Fibroblast of lung (primary cell): Measurements from ENCODE around the gene NKG7. TPM values are rescaled to one million over a fixed set of nuclear protein-coding genes. Genes with fewer than 3 reads are reported as not detected.

ENCODE experiments used
- DNase-seq, 2 donors: peaks; one replicate each; pipeline versions ENCODE4 v3.0.0 to v3.0.0-alpha.2; 2010; ENCODE audit warnings: low read depth in 2 of 2
- H2AFZ ChIP-seq: 2 replicates; pipeline ENCODE4 v1.5.1; 2012; ENCODE audit warnings: low read length, control low read depth, inconsistent platforms
- H3K27ac ChIP-seq: 2 replicates; pipeline ENCODE4 v1.5.1; 2011; ENCODE audit warnings: low read length, control low read depth; ENCODE audit not compliant: insufficient read depth
- H3K27me3 ChIP-seq: 2 replicates; pipeline ENCODE4 v1.5.1; 2011; ENCODE audit warnings: mild to moderate bottlenecking, low read length; ENCODE audit not compliant: control insufficient read depth, insufficient read depth
- H3K36me3 ChIP-seq: 2 replicates; pipeline ENCODE4 v1.5.1; 2011; ENCODE audit warnings: low read length; ENCODE audit not compliant: control insufficient read depth, insufficient read depth
- H3K4me1 ChIP-seq: 2 replicates; pipeline ENCODE4 v1.5.1; 2011; ENCODE audit warnings: low read length; ENCODE audit not compliant: control insufficient read depth, insufficient read depth; ENCODE audit errors: extremely low read depth
- H3K4me2 ChIP-seq: 2 replicates; pipeline ENCODE4 v1.5.1; 2011; ENCODE audit warnings: low read length, control low read depth; ENCODE audit not compliant: insufficient read depth; ENCODE audit errors: extremely low read depth
- H3K4me3 ChIP-seq, 4 experiments: fragments of 200-600 bp in 1 of 4; sonication (generic) in 1 of 4; replicated peaks in 1 of 4; 2 replicates each; pipeline ENCODE4 v1.5.1; 2011 to 2016; ENCODE audit warnings: low read length in 4 of 4, low read depth in 3 of 4, mild to moderate bottlenecking in 3 of 4, control low read depth in 2 of 4, inconsistent platforms in 1 of 4, mixed read lengths in 1 of 4; ENCODE audit not compliant: insufficient read depth in 1 of 4; ENCODE audit errors: control extremely low read depth in 1 of 4
- H3K79me2 ChIP-seq: 2 replicates; pipeline ENCODE4 v1.5.1; 2012; ENCODE audit warnings: mild to moderate bottlenecking, low read length, inconsistent platforms; ENCODE audit not compliant: control insufficient read depth, insufficient read depth
- H3K9ac ChIP-seq: 2 replicates; pipeline ENCODE4 v1.5.1; 2011; ENCODE audit warnings: mild to moderate bottlenecking, low read length, control low read depth; ENCODE audit not compliant: insufficient read depth
- H3K9me3 ChIP-seq: 2 replicates; pipeline ENCODE4 v1.5.1; 2012; ENCODE audit warnings: low read depth, low read length; ENCODE audit not compliant: control insufficient read depth, insufficient read depth
- H4K20me1 ChIP-seq: 2 replicates; pipeline ENCODE4 v1.5.1; 2011; ENCODE audit warnings: low read length; ENCODE audit not compliant: control insufficient read depth, insufficient read depth; ENCODE audit errors: extremely low read depth
- CTCF ChIP-seq, 2 donors: IDR thresholded peaks in 1 of 2; conservative IDR thresholded peaks in 1 of 2; 1 replicate in 1 of 2; 2 replicates in 1 of 2; pipeline ENCODE4 v1.5.1; 2011 to 2012; ENCODE audit warnings: low read length in 2 of 2, control low read depth in 1 of 2, inconsistent platforms in 1 of 2, low read depth in 1 of 2, mild to moderate bottlenecking in 1 of 2
- EZH2 ChIP-seq: IDR thresholded peaks from 2 replicates; pipeline ENCODE4 v1.5.1; 2012; ENCODE audit warnings: low read length, control low read depth, mild to moderate bottlenecking; ENCODE audit errors: missing control alignments
- polyA plus RNA-seq, 2 donors: library from polyadenylated mRNA; depleted of rRNA in 1 of 2; stranded (reverse) in 1 of 2; unstranded in 1 of 2; fragments of >200 nt; gene quantifications; 2 replicates each; pipeline ENCODE4 v1.2.1, GENCODE V29; 2011 to 2012; ENCODE audit warnings: missing spikeins in 1 of 2
- total RNA-seq: library from RNA; depleted of rRNA; stranded (reverse); fragments of >200 nt; gene quantifications from 2 replicates; pipeline ENCODE4 v1.2.1, GENCODE V29; 2014

The NKG7 gene
- total and polyA plus RNA-seq, 2 donors (not counting 1 experiment from before 2014, with no cell fraction given), result not detected

GRCh38 chr19:51323481-51324166, 48.8 kb downstream of the NKG7 start:
- Histone ChIP-seq H3K9ac (no peak overlapping the region), H3K4me1 (no peaks in the 10 kb centered on the region), H3K4me3 (no peak overlapping the region), H3K36me3 (no peaks in the 10 kb centered on the region), H3K27me3 (no peaks in the 10 kb centered on the region), H4K20me1 (no peaks in the 10 kb centered on the region), H2AFZ (no peak overlapping the region), H3K9me3 (no peaks in the 10 kb centered on the region), H3K27ac (no peak overlapping the region), H3K4me2 (no peak overlapping the region), H3K79me2 (no peaks in the 10 kb centered on the region)
- no peak for TF ChIP-seq CTCF (conservative IDR thresholded peaks at IDR 0.05 in 1 of 2, IDR thresholded peaks at IDR 0.05 in 1 of 2; ENCODE audit: low read depth in 1 of 2, low read length in 2 of 2)
- no peak for TF ChIP-seq EZH2
- no peak for DNase-seq

DNA sequence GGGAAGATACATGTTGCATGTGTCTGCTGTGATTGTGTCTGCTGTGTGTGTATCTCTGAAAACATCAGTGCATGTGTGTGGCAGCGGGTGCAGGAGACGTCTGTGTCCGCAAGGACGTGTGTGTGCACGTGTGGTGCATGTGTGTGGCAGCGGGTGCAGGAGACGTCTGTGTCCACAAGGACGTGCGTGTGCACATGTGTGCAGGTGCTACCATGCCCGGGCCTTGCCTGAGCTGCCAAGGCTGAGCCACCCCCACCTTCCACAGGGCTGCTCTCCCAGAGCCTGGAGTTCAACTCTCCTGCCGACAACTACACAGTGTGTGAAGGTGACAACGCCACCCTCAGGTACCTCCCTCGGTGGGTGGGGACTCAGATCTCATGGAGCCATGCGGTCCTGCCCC, 50.7 kb downstream of the NKG7 start:
- TF ChIP-seq EZH2 (no peak), CTCF (conservative IDR thresholded peaks at IDR 0.05 in 1 of 2, IDR thresholded peaks at IDR 0.05 in 1 of 2; ENCODE audit: low read depth in 1 of 2, low read length in 2 of 2) (no peak)
- DNase-seq, result no peak
- H3K79me2 ChIP-seq, result no peaks in the 10 kb centered on the region
- H3K9me3 ChIP-seq, result no peaks in the 10 kb centered on the region
- no peak overlapping the region for H3K4me2 ChIP-seq
- no peaks in the 10 kb centered on the region for H3K36me3 ChIP-seq
- no peaks in the 10 kb centered on the region for H3K27me3 ChIP-seq
- no peaks in the 10 kb centered on the region for H4K20me1 ChIP-seq
- H3K27ac ChIP-seq, result no peak overlapping the region
- no peak overlapping the region for H3K9ac ChIP-seq
- no peak overlapping the region for H3K4me3 ChIP-seq
- no peak overlapping the region for H2AFZ ChIP-seq
- H3K4me1 ChIP-seq, result no peaks in the 10 kb centered on the region

Other genes starting within 250 kb of the NKG7 start
- gene SIGLEC9, start 247.7 kb downstream of the NKG7 start, total RNA-seq, result not detected in 2 replicates
- gene SIGLEC9, start 247.7 kb downstream of the NKG7 start, polyA plus RNA-seq, result not detected in 2 replicates
- gene SIGLEC7, start 230.4 kb downstream of the NKG7 start, total RNA-seq, result not detected in 2 replicates
- not detected in 2 replicates for gene SIGLEC7, start 230.4 kb downstream of the NKG7 start, polyA plus RNA-seq
- not detected in 2 replicates for gene CD33, start 147.6 kb downstream of the NKG7 start, total RNA-seq
- gene CD33, start 147.6 kb downstream of the NKG7 start, polyA plus RNA-seq, result not detected in 2 replicates
- gene SIGLECL1, start 121.6 kb downstream of the NKG7 start, total RNA-seq, result not detected in 2 replicates
- gene SIGLECL1, start 121.6 kb downstream of the NKG7 start, polyA plus RNA-seq, result not detected in 2 replicates
- not detected in 2 replicates for gene IGLON5, start 61.0 kb downstream of the NKG7 start, total RNA-seq
- not detected in 2 replicates for gene IGLON5, start 61.0 kb downstream of the NKG7 start, polyA plus RNA-seq
- 0.26 and 0.33 TPM in 2 replicates for gene VSIG10L, start 30.5 kb downstream of the NKG7 start, total RNA-seq
- 0.66 and 0.82 TPM in 2 replicates for gene VSIG10L, start 30.5 kb downstream of the NKG7 start, polyA plus RNA-seq
- gene ETFB, start 6.3 kb downstream of the NKG7 start, total RNA-seq, result 71.7 and 123 TPM in 2 replicates
- 84.4 and 101 TPM in 2 replicates for gene ETFB, start 6.3 kb downstream of the NKG7 start, polyA plus RNA-seq
- gene CLDND2, start 3.7 kb downstream of the NKG7 start, total RNA-seq, result not detected in 2 replicates
- gene CLDND2, start 3.7 kb downstream of the NKG7 start, polyA plus RNA-seq, result not detected in 2 replicates
- gene LIM2, start 15.3 kb upstream of the NKG7 start, total RNA-seq, result not detected in 2 replicates
- not detected in 2 replicates for gene LIM2, start 15.3 kb upstream of the NKG7 start, polyA plus RNA-seq
- not detected in 2 replicates for gene C19orf84, start 17.9 kb upstream of the NKG7 start, total RNA-seq
- gene C19orf84, start 17.9 kb upstream of the NKG7 start, polyA plus RNA-seq, result not detected in 2 replicates
- gene SIGLEC10, start 45.0 kb upstream of the NKG7 start, total RNA-seq, result not detected in 2 replicates
- gene SIGLEC10, start 45.0 kb upstream of the NKG7 start, polyA plus RNA-seq, result not detected in 2 replicates
- gene SIGLEC8, start 85.8 kb upstream of the NKG7 start, total RNA-seq, result not detected in 2 replicates
- gene SIGLEC8, start 85.8 kb upstream of the NKG7 start, polyA plus RNA-seq, result not detected in 2 replicates
- gene CEACAM18, start 105.9 kb upstream of the NKG7 start, total RNA-seq, result not detected in 2 replicates
- not detected in 2 replicates for gene CEACAM18, start 105.9 kb upstream of the NKG7 start, polyA plus RNA-seq
- not detected in 2 replicates for gene SIGLEC12, start 129.1 kb upstream of the NKG7 start, total RNA-seq
- gene SIGLEC12, start 129.1 kb upstream of the NKG7 start, polyA plus RNA-seq, result not detected in 2 replicates
- gene SIGLEC6, start 159.0 kb upstream of the NKG7 start, total RNA-seq, result not detected in 2 replicates
- gene SIGLEC6, start 159.0 kb upstream of the NKG7 start, polyA plus RNA-seq, result not detected in 2 replicates
- gene ZNF175, start 198.6 kb upstream of the NKG7 start, total RNA-seq, result 4.1 and 5.0 TPM in 2 replicates
- gene ZNF175, start 198.6 kb upstream of the NKG7 start, polyA plus RNA-seq, result 4.7 and 7.6 TPM in 2 replicates